ENCODE results near the gene CDCA5.

DNA sequence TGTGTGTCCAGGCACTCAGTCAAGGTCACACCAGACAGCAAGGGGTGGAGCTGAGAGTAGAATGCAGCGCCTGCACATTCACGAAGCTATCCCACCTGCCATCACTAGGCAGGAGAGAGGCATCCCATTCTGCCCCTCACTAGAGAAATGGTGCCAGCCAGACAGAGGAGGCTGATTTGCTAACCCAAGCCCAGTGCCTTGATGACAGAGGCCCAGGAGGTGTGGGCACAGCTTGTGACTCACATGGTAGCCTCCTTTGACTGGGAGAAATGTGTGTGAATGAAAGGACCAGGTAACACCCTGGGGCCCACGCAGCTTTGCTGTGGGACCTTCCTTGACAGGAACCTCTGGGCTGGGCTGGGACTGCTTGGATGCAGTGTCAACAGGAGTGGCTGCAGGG, 20.3 kb downstream of the CDCA5 start:
- TF ChIP-seq, protein P1, sequence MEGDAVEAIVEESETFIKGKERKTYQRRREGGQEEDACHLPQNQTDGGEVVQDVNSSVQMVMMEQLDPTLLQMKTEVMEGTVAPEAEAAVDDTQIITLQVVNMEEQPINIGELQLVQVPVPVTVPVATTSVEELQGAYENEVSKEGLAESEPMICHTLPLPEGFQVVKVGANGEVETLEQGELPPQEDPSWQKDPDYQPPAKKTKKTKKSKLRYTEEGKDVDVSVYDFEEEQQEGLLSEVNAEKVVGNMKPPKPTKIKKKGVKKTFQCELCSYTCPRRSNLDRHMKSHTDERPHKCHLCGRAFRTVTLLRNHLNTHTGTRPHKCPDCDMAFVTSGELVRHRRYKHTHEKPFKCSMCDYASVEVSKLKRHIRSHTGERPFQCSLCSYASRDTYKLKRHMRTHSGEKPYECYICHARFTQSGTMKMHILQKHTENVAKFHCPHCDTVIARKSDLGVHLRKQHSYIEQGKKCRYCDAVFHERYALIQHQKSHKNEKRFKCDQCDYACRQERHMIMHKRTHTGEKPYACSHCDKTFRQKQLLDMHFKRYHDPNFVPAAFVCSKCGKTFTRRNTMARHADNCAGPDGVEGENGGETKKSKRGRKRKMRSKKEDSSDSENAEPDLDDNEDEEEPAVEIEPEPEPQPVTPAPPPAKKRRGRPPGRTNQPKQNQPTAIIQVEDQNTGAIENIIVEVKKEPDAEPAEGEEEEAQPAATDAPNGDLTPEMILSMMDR (IDR thresholded peaks at IDR 0.05; ENCODE audit: insufficient read depth, low read length, poor library complexity, severe bottlenecking), result no peak
- no peak for TF ChIP-seq EZH2phosphoT487 (conservative IDR thresholded peaks at IDR 0.05; ENCODE audit: low read length)

Measured in SU-DHL-6 (cell line).